Stimulated activated CD4-positive, alpha-beta T cell treated with anti-CD3 and anti-CD28 coated beads, TNF-alpha, amount 100 ng/mL, for 24 hours (primary cell): ENCODE data around the gene RNF214.
"Not testable (repeated sequence)": the region's sequence is repeated elsewhere in the genome, so short reads cannot be mapped to it uniquely, and the experiment has no call there.

ENCODE experiments used
- DNase-seq, 3 experiments: peaks; one replicate each; pipeline ENCODE4 v3.0.0-alpha.2; 2020; ENCODE audit warnings: low read depth in 3 of 3

The RNF214 gene

GRCh38 chr11:117197516-117198456 is 34.7 kb upstream of the RNF214 start:
- no peak for DNase-seq

- DNase-seq = no peak
These were observed 33.9 kb upstream of the RNF214 start for GRCh38 chr11:117198613-117199012.

- DNase-seq = no peak
These were observed 33.2 kb upstream of the RNF214 start, which contains the start of gene TAGLN for GRCh38 chr11:117199053-117199915. TSS of gene TAGLN (plus strand) at chr11:117199370. CDS start at chr11:117203014, 3,644 bp downstream.

- DNase-seq = no peak
These were observed 32.3 kb upstream of the RNF214 start for GRCh38 chr11:117199916-117200812.

GRCh38 chr11:117200813-117201657 is 31.4 kb upstream of the RNF214 start:
- no peak for DNase-seq

GRCh38 chr11:117201658-117202305 is 30.7 kb upstream of the RNF214 start:
- no peak for DNase-seq

- DNase-seq = no peak
These were observed 29.9 kb upstream of the RNF214 start for GRCh38 chr11:117202386-117203068.

- no peak for DNase-seq
These were observed 29.4 kb upstream of the RNF214 start for GRCh38 chr11:117203069-117203407.

GRCh38 chr11:117204283-117205080 is 28.0 kb upstream of the RNF214 start:
- DNase-seq = no peak

GRCh38 chr11:117205211-117205818 is 27.2 kb upstream of the RNF214 start:
- DNase-seq = no peak

- not testable (repeated sequence) for DNase-seq
These were observed 26.4 kb upstream of the RNF214 start for GRCh38 chr11:117206111-117206510.

GRCh38 chr11:117206859-117207258 is 25.6 kb upstream of the RNF214 start:
- not testable (repeated sequence) for DNase-seq

GRCh38 chr11:117207481-117207880 is 25.0 kb upstream of the RNF214 start:
- not testable (repeated sequence) for DNase-seq

GRCh38 chr11:117208710-117209109 is 23.8 kb upstream of the RNF214 start:
- DNase-seq = not testable (repeated sequence)

GRCh38 chr11:117209351-117210125 is 22.9 kb upstream of the RNF214 start:
- DNase-seq = not testable (repeated sequence)

GRCh38 chr11:117210620-117211019 is 21.9 kb upstream of the RNF214 start:
- no peak for DNase-seq

- no peak for DNase-seq
These were observed 19.6 kb upstream of the RNF214 start for GRCh38 chr11:117212697-117213355.
